NCI-H1092 (cell line): ENCODE measurements around the gene STX7.

ENCODE experiments used
- DNase-seq: peaks from one replicate; lab custom pipeline; 2025; lab: John Stamatoyannopoulos, UW

The STX7 gene

DNA sequence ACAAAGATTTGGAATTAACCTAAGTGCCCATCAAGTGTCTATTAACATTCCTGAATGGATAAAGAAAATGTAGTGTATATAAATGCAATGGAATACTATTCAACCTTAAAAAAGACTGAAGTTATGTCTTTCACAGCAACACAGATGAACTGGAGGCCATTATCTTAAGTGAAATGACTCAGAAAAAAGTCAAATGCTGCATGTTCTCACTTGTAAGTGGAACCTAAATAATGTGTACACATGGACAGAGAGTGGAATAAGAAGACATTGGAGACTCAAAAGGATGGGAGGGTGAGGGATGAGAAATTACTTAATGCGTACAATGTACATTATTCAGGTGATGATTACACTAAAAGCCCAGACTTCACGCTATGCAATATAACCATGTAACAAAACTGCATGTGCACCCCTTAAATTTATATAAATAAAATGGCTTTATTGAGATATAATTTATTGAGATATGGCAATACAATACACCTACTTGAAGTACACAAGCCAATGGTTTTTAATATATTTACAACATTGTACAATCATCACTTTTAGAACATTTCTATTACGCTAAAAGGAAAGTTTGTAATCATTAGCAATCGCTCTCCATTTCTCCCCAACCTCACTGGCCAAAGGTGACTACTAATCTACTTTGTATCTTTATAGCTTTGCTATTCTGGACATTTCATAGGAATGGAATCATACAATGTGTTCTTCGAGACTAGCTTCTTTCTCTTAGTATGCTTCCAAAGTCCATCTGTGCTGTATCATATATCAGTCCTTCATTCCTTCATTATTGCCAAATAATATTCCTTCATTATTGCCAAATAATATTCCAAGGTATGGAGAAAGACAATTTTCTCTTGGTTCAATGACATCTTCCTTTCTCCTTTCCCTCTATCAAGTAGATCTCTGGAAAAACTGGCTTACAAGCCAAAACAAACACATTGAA is 5.8 kb downstream of the STX7 start:
- DNase-seq, result no peak

DNA sequence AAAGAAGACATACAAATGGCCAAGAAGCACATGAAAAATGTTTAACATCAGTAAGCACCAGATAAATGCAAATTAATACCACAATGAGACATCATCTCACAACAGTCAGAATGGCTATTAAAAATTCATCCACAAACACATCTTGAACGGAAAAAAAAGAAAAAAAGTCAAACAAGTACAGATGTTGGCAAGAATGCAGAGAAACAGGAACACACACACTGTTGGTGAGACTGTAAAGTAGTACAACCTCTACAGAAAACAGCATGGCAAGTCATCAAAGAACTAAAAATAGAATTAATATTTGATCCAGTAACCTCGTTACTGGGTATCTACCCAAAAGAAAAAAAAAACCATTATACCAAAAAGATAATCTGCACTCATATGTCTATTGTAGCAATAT is 6.5 kb downstream of the STX7 start:
- no peak for DNase-seq

DNA sequence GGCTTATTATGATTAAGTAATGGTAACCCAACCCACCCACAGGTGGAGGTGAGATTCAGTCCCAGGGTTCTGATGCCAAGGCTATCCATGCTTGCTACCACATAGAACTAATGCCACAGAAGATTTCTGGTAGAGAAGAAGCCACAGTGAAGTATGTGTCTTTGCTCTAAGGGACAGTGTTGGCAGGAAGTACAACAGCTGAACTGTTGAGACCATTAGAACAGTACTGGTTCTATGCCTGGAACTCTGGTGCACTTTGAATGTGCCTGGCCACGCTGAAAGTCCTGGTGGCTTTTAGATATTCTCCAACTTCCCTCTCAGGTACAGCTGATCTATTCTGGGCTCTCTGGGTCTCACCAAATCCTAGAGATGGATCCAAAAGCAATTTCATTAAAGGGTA is 7.8 kb downstream of the STX7 start:
- DNase-seq, result no peak

DNA sequence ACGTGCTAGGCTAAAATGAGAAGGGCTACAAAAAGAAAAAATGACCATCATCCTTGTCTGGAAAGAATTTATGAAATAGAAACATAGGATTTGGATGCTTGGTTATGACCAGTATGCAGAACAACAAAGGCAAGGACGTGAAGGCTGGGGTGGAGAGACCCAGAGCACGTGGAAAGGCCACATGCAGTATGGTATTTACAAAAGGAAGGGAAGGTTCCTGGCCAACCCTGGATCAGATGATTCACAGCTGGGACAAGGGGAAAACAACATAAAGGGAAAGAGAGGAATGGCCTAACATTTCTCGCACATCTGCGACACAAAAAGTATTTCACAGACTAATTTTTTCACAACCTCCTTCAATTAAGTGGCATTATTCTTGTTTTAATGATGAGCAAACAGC is 8.2 kb downstream of the STX7 start:
- no peak for DNase-seq

DNA sequence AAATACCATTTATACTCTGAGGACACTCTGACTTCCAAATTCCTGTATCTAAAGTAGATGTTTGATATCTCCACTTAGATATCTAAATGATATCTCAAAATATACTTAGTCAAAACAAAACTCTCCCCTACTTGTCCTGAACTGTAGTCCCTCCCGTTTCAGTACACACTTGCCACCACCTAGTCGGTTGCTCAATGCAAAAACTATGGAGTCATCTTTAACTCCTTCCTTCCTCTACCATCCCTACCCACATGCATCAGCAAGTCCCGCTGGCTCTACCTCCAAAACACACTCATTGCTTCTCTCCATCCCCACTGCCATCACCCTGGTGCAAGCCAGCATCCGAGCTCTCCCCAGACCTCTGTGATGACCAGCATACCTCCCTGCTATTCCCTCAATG is 13.2 kb downstream of the STX7 start:
- no peak for DNase-seq

DNA sequence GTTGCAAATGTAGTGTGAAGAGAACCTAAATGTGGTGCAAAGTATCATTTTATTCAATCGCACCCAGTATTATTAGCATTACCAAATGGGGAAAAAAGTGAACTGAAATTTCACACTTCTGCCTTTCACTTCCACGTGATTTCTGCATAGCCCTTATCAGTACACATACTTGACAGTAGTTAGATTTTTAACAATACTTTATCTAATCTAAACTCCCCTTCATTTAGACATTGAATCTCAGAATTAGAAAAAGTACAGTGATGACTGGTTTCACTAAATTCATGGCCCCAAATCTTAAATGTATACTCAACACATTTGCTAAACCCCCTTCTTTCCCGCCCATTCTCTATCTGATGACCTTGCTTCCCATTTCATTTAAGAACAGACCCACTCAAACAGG is 14.3 kb downstream of the STX7 start:
- DNase-seq, result no peak

DNA sequence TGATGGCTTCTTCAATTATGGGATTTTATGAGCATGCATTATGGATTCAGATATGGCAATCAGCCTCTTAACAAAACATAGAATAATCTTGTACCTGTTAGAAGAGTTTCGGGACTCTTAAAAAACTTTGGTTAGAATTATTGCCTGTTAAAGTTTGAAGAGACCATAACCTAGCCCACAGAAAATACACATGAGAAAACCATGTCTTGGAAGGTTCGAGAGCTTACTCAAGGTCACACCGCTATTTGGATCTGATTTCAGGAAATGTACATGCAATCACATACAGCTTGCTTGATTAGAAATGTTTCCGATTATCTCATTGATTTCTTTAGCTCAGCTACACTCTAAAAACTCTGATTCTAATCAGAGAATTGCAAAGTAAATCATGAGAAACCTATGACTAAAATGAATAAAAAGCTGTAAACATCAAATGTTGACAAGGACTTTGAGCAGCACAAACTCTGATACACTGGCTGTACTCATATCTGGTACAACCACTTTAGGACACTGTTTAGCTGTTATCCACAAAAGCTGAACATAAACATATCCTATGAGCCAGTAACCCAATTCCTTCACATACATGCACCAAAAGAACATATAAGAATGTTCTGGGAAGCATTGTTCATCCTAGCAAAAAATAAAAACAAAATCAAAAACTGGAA is 16.3 kb downstream of the STX7 start:
- DNase-seq, result no peak

DNA sequence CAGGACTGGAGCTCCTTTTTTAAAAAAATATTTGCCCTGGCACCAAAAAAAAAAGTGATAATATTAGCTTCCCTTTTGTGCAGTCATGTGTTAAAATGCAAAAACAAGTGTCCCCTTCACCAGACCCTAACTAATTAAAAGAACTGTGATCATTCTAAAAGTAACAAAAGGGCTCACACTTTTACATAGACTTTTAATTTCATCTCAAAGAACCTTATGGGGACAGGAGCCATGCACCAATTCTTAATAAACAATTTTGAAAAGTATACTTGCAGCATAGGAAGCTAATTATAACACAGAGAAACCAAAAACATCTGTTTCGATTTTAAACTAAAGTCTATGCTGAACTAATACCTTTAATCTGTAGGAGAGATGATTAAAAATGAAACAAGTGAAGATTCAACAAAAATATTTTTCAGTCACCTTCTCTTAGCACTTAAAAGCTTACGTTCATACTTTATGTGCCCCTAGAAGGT is 17.3 kb downstream of the STX7 start:
- DNase-seq, result no peak

DNA sequence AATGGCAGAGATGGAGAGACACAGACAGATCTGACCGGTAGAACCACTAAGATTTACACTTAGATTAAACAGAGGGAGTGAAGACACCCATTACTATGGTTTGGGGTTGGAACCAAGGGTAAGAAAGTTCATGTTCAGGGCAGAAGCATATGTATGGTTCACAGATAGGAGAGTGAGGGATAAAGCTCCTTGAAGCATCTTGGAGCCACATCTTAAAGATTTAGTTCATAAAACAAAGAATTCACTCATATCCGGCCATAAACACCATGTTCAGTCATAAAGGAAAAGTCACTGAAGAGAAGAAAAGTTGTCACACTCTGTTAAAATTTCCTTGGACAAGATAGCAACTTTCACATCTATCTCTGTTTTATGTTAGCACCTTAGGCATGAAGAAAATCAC is 18.0 kb downstream of the STX7 start:
- no peak for DNase-seq

DNA sequence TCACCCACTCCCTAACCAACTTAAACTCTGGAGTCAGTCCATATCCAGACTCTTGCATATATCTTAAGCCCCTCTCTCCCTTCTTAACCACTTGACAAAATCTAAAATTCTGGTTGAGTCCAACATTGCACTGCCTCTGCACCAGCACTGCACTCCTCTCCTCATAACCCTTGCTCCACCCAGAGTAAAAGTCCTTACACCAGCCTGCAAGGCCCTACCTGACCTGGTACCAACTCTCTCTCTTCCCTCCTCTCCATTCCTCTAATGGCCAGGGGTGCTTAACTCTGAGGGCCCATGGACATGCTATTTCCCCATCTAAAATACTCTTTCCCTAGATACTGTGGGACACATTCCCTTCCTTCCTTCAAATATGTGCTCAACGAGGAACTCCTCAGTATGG is 21.0 kb downstream of the STX7 start:
- DNase-seq, result no peak

DNA sequence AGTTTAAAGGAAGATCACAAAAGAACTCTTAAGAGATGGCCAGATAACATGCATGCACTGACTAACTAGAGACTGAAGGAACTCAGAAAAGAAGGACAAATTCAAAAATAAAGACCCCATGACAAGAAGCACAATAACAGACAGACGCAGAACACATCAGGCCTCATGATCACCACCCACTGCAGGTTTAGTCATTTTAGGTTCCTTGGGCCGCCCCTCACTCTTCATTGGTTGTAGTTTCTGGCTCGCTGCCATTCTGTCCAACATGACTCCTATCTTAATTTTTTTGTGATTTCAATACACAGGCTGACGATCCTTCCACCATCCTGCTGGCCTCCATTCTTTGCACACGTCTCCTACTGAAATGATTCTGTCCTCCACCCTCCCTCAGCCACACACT is 21.6 kb downstream of the STX7 start:
- DNase-seq, result no peak

DNA sequence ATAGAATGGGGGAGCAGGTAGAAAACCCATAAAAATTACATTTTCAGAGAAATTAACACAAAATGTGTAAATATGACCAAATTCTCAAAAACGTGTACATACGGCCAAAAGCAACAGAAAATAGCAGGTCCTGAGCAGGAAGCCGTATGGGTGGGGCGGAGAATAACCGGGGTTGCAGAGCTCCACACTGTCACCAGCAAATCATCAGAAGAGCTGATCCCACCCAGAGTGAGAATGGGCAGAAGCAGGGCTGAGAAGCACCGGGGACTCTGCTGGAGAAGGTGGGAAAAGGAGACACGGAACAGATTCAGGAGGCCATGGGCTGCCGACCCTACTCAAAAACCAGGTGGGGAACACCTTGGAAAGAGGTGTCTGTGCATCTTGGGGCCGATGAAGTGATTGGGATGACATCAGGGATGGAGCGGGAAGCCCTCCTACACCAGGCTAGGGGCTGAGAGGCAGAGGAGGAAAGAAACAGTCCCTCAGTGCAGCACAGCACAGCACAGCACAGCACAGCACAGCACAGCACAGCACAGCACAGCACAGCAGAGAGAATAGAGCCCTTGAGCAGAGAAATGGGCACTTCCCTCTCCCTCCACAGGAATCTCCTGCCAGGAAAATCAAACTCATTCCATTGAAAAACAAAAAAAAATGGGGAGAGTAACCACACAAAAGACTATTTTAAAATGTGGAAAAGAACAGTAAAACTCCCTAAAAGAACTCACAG is 22.3 kb downstream of the STX7 start:
- DNase-seq, result no peak

DNA sequence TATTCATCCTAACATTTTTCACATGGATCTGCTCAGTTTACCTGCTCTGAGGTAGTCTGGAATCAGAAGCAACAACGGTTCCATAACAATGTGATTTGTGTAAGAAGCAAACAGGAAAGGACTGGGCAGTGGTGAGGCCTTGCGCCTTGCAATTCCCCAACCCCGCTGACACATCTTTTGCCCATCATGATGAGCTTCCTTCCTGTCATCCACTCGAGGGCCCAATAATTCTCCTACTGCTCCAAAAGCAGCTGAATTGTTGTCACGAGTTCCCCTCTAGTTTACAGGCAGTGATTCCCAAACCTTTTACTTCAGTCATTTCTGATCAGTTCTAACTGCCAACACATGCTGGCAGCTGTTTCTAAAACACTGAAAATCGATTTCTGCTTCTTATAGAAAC is 22.9 kb downstream of the STX7 start:
- no peak for DNase-seq

DNA sequence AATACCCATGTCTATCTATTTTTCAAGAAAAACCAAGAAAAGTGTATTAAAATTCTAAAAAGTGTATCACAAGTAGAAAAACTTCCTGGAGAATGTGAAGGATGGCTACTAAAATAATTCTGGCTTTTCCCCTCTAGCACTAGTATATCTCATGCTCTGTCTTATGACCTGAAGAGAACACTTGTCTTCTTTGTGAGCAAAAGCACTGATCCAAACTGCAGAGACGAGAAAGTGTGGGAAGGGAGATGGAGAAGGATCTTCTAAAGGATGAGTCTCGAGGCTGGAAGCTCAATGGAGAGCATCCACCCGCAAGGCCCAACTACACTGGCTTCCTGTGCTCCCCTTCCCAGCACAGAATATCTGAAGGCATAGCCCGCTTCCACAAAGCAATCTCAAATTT is 23.5 kb downstream of the STX7 start:
- no peak for DNase-seq

DNA sequence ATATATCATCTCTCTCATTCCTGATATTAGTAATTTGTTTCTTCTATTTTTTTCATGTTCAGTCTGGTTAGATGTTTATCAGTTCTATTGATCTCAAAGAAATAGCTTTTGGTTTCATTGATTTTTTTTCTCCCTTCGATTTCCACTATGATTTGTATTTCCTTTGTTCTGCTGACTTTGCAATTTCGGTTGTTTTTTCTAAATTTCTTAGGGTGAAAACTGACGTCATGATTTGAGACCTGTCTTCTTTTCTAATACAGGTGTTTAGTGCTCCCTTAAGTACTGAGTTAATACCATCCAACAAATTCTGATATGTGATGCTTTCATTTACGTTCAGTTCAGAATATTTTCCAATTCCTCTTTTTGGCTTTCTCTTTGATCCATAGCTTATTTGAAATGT is 25.2 kb downstream of the STX7 start:
- DNase-seq, result no peak

DNA sequence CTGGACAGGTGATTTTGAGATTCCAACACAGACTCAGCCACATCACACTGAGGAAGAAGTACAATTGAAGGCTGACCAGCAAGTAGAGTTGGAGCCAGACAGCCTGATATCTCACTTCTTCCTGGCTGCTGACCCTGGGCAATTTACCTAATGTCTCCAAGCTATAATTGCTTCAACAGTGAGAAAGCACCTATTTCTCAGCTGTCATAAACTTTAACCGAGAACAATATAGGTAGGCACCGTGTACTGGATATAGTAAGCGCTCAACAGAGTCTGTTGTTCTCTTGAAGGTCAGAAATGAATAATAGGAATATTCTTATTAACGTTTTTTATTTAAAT is 28.3 kb downstream of the STX7 start:
- no peak for DNase-seq

DNA sequence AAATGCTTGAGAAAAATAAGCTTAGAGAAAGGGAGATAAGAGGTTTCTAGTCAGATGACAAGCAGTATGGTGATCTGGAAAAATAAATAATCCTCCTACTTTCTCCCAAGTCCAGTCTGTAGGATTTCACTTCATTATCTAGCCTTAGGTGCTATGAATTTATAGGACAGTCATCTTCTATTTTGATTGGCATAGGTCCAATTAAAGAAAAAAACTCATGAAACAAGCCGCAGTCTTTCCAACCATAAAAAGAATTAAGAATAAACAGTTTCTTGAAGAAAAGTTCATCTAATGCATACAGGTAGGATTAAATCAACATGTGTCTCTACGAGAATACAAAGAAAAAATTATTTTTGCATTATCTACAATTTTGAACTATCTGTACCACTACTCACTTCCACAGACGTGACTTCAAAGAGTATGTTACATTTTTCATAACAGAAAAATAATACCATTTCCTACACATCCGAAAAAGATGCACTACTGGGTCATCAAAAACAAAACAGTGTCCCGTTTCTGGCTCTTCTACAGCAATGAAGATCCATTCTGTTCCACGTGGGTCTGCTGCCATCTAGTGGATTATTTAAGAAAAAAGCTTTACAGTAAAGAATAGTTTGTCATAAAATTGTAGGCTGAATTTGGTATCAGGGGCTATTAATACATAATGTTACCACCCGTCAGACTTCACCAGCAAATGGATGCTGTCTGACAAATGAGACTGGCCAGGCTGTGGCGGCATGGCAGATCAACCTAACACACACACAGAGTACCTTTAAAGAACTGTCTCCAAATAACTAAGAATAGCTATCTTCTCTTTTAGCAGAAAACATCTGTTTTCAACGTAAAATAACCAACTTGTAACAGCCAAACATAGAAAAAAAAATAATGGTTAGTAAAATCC is 28.9 kb downstream of the STX7 start:
- peak; percentile 33 for DNase-seq

DNA sequence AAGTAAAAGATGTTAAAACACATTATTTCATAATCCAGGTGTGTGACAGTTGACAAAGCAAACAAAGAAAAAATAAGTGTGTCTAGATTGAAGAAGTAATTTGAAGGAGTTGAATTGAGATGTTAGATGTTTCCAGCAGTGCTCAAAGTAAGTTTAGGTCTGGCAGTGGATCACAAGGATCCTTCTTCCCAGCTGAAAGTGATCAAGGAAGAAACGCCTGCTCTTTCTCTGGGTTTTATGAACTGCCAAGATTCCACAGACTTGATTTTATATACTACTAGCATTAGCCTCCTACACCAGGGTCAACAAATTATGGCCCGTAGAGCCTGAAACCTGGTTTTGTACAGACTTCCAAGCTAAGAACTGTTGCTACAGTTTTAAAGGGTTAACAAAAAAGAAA is 30.3 kb downstream of the STX7 start:
- no peak for DNase-seq

DNA sequence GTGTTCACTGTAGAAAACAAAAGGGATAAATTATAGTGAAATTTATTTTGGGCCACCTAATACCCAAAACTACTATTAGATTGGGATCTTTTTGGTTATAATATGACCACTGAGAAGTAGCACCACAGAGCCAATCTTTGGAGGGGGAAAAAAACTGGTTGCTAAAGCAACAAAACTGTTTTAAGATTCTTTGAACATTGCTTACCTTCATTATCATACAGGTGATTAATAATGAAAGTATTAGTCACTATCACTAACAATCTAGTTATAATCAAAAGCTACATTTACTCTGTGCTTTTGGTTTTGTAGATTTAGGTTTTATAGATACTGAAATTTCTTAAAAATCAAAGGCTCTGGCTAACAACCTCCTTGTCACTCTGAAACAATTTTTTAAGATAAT is 31.7 kb downstream of the STX7 start:
- no peak for DNase-seq

DNA sequence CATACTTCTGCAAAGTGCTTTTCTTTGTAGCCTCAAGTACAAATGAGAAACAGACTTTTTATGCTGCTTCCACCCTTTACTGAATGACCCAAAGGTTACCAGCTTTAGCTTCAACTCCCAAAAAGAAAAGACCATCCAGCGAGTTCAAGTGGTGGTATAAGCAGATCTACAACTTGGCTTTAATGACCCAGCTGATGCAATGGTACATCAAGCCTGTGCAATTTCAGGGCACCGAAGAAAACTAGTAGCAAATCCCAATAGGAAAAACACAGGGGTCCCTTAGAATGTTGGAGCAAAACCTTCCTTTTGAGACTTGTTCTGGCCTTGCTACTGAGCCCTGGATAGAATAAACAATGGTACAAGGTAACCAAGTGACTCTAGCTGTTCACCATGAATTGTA is 33.8 kb downstream of the STX7 start:
- no peak for DNase-seq

DNA sequence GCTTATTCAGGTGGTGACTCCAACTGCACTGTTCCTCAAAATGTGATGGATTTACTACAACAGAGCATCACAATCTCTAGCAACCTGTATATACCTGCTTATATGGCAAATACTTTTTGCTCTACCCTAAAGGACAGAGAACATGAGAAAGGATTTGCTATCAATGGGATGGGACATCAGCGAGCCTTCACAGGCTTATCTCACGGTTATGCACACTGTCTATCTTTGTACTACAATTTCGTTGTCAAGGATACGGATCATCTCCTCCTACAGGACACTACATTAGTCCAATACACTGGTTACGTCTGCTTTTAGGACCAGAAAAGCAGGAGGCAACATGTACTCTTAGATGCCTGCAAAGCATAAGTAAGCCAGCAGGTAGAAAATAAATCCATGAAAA is 34.2 kb downstream of the STX7 start:
- DNase-seq, result no peak

DNA sequence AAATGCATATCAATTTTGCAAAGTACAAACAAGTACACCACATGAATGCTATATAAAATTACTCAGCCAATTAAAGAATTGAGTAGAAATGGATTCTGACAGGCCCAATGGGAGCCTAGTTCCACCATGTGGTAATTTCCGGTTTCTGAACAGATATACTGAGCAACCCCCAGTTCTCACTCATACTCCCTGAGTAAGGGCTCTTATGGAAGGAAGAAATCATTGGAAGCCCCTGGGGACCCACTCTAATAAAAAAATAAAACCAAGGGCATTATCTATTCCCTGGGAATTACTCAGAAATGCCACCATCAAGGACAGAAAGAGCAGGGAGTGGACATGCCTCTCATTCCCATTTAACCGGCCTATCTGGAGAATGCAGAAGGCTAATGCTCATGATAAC is 34.6 kb downstream of the STX7 start:
- no peak for DNase-seq
